Measurements from ENCODE around the gene NRG3. TPM values are rescaled to one million over a fixed set of nuclear protein-coding genes. Genes with fewer than 3 reads are reported as not detected.

The NRG3 gene
- total RNA-seq, 6 experiments from 2014 or later, result 0.34 to 0.99 (median 0.75) TPM

DNA sequence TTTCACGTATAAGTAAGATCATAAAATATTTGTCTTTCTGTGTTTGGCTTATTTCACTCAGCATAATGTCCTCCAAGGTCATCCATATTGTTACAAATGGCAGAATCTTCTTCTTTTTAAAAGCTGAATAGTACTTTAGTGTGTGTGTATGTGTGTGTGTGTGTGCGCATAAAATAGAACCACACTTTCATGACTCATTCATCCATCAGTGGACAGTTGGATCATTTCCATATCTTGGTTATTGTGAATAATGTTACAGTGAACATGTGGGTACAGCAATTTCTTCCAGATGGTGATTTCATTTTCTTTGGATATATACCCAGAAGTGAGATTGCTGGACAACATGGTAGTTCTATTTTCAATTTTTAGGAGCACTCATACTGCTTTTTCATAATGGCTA lies 622.4 kb downstream of the NRG3 start:
- Histone ChIP-seq H3K4me3 (no peak overlapping the region), H3K4me1 (no peaks in the 10 kb centered on the region), H3K27ac (no peak overlapping the region), H3K36me3 (no peaks in the 10 kb centered on the region), H3K9me3 (no peaks in the 10 kb centered on the region), H3K27me3 (no peaks in the 10 kb centered on the region)
- DNase-seq (no peak), ATAC-seq (no peak)
- TF ChIP-seq, protein P1, sequence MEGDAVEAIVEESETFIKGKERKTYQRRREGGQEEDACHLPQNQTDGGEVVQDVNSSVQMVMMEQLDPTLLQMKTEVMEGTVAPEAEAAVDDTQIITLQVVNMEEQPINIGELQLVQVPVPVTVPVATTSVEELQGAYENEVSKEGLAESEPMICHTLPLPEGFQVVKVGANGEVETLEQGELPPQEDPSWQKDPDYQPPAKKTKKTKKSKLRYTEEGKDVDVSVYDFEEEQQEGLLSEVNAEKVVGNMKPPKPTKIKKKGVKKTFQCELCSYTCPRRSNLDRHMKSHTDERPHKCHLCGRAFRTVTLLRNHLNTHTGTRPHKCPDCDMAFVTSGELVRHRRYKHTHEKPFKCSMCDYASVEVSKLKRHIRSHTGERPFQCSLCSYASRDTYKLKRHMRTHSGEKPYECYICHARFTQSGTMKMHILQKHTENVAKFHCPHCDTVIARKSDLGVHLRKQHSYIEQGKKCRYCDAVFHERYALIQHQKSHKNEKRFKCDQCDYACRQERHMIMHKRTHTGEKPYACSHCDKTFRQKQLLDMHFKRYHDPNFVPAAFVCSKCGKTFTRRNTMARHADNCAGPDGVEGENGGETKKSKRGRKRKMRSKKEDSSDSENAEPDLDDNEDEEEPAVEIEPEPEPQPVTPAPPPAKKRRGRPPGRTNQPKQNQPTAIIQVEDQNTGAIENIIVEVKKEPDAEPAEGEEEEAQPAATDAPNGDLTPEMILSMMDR (IDR thresholded peaks at IDR 0.05), result no peak
- no peak for TF ChIP-seq POLR2A (IDR thresholded peaks at IDR 0.05)
- 66% methylated on average over 2 of the region's 2 CpGs for WGBS (ENCODE audit: insufficient coverage, low coverage, low lambda C conversion rate, missing lambda C conversion rate)
- intact Hi-C loops (cut with DNase I), result no loop called here

DNA sequence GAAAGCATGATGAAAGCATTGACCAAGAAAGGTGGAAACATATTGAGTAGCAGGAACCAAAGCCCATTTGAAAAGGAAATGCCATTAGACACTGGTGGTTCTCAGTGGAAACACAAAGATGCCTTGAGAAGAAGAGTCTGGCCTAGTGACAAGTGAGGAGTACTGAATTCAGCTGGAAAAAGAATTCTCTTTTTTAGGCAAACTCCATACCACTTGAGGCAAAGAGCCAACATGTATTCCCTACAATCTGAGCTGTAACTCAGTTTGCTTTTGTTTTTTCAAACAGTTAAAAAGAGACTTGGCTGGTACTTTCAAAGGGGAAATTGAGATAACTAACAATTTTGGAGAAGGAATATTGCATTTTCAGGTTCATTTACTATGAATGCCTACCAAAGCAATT lies 624.0 kb downstream of the NRG3 start:
- Histone ChIP-seq H3K4me3 (no peak overlapping the region), H3K27ac (no peak overlapping the region), H3K36me3 (no peaks in the 10 kb centered on the region), H3K4me1 (no peaks in the 10 kb centered on the region), H3K9me3 (no peaks in the 10 kb centered on the region), H3K27me3 (no peaks in the 10 kb centered on the region)
- DNase-seq (no peak), ATAC-seq (no peak)
- intact Hi-C loops (cut with DNase I), result no loop called here
- TF ChIP-seq, protein P1 (IDR thresholded peaks at IDR 0.05), result no peak

DNA sequence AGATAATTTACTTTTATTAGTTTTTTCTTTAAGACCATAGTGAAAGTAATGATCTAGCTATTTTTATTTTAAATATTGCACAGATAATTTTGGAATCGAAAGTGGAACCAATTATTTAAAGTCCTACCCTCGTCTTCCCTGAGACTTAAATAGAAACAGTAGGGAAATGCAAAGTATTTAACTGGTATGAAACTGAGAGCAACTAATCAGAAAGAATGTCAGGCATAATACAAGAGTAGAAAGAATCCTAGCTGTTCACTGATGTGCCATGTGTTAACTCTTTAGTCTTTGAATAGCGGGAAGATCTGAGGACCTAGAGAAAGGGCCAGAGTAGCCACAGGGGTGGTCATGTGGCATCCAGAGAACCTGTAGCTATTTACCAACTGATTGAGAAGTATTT lies 630.0 kb downstream of the NRG3 start:
- no peaks in the 10 kb centered on the region for H3K36me3 ChIP-seq
- no peak overlapping the region for H3K27ac ChIP-seq
- ATAC-seq (no peak), DNase-seq (no peak)
- intact Hi-C loops (cut with DNase I), result no loop called here
- no peak overlapping the region for H3K4me3 ChIP-seq
- no peaks in the 10 kb centered on the region for H3K4me1 ChIP-seq
- no peaks in the 10 kb centered on the region for H3K27me3 ChIP-seq
- no peak for TF ChIP-seq POLR2A (IDR thresholded peaks at IDR 0.05)
- TF ChIP-seq, protein P1 (IDR thresholded peaks at IDR 0.05), result no peak
- WGBS (ENCODE audit: insufficient coverage, low coverage, low lambda C conversion rate, missing lambda C conversion rate), result 44% methylated on average over 3 of the region's 3 CpGs
- no peaks in the 10 kb centered on the region for H3K9me3 ChIP-seq

DNA sequence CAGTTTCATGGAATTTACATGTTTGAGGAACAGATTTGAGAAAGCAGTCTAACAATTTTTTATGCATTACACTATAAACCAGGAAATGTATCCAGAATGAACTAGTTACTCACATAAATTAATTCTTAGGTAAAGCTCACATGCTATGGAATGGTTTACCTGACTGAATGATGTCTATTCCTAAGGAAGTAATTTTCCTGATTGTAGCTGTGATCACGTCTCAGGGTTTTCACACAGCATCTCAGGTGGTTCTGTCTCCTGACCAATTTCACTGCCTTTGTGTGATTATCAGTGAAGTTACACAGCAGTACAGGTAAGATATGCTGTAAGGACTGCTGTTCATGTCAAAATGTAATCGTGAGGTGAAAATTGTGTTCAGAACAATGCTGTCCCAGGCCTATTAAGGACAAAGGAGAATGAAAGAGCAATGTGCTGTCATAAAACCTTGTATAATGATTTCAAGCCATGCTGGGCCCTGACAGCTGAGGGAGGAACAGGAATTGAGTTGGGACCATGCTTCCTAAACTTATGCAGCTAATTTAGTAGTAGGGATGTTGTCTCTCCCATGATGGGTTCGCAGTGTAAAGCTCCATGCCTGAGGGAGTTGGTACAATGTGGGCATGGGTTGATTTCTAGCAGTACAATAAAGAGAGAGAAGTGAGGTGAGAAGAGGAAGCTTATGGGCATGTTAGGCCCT lies 631.8 kb downstream of the NRG3 start:
- WGBS (ENCODE audit: insufficient coverage, low coverage, low lambda C conversion rate, missing lambda C conversion rate), result 61% methylated on average over 3 of the region's 3 CpGs
- TF ChIP-seq, protein P1 (IDR thresholded peaks at IDR 0.05), result no peak
- no peak for TF ChIP-seq POLR2A (IDR thresholded peaks at IDR 0.05)
- Histone ChIP-seq H3K36me3 (no peaks in the 10 kb centered on the region), H3K27me3 (no peaks in the 10 kb centered on the region), H3K4me3 (no peak overlapping the region), H3K4me1 (no peaks in the 10 kb centered on the region), H3K9me3 (no peaks in the 10 kb centered on the region), H3K27ac (no peak overlapping the region)
- intact Hi-C loops (cut with DNase I), result no loop called here
- ATAC-seq (no peak), DNase-seq (no peak)

DNA sequence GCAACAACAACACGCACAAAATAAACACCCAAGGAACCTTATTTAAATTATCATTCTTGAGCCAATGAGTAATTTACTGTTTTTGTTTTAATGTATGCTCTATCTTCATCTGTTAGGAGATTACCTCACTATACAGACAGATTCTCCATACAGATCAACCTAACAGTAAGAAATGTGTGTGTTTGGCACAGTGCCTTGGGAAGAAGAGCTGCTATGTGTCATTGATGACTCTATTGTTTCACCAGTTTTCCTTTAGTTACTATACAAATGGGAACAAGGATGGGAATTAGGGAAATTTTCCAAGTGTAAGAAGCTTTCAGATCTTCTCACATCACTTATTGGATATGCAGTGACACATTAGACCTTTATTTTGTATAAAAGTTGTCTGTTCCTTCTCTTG lies 640.3 kb downstream of the NRG3 start:
- H3K4me3 ChIP-seq, result no peak overlapping the region
- 55% methylated on average over 1 of the region's 1 CpG for WGBS (ENCODE audit: insufficient coverage, low coverage, low lambda C conversion rate, missing lambda C conversion rate)
- intact Hi-C loops (cut with DNase I), result no loop called here

More for the DNA sequence above, 640.3 kb downstream of the NRG3 start:
- H3K36me3 ChIP-seq, result no peaks in the 10 kb centered on the region
- no peak overlapping the region for H3K27ac ChIP-seq
- H3K4me1 ChIP-seq, result no peaks in the 10 kb centered on the region
- no peaks in the 10 kb centered on the region for H3K9me3 ChIP-seq
- no peak for DNase-seq
- ATAC-seq, result no peak
- no peaks in the 10 kb centered on the region for H3K27me3 ChIP-seq
- TF ChIP-seq, protein P1 (IDR thresholded peaks at IDR 0.05), result no peak
- no peak for TF ChIP-seq POLR2A (IDR thresholded peaks at IDR 0.05)
